Neural cell (in vitro differentiated cells): ENCODE results near the gene EFS. TPM values are rescaled to one million over a fixed set of nuclear protein-coding genes. Genes with fewer than 3 reads are reported as not detected.
"Not testable (repeated sequence)": the region's sequence is repeated elsewhere in the genome, so short reads cannot be mapped to it uniquely, and the experiment has no call there.

Experiments
- H2AFZ ChIP-seq: fragments of 200-600, 300-800 bp; sonication (generic), shearing (Covaris generic); 2 replicates; pipeline ENCODE4 v1.6.0; 2014; ENCODE audit warnings: low read depth, mild to moderate bottlenecking, antibody characterized with exemption, low read length, moderate library complexity
- H3F3A ChIP-seq: fragments of 200-600 bp; shearing (Covaris generic); 2 replicates; pipeline ENCODE4 v1.6.1; 2016; ENCODE audit warnings: mild to moderate bottlenecking, moderate library complexity, mixed read lengths, antibody characterized with exemption, low read length; ENCODE audit not compliant: insufficient read depth, poor library complexity, severe bottlenecking
- H3K27ac ChIP-seq: fragments of 200-600, 300-800 bp; sonication (generic), shearing (Covaris generic); 2 replicates; pipeline ENCODE4 v1.5.1; 2014; ENCODE audit warnings: mild to moderate bottlenecking, low read length, moderate library complexity
- H3K27me3 ChIP-seq: fragments of 300-800, 200-600 bp; sonication (generic), shearing (Covaris generic); 2 replicates; pipeline ENCODE4 v1.6.0; 2014; ENCODE audit warnings: mild to moderate bottlenecking, low read depth, low read length, moderate library complexity; ENCODE audit not compliant: insufficient read depth
- H3K36me3 ChIP-seq: fragments of 300-800, 200-600 bp; sonication (generic), shearing (Covaris generic); 2 replicates; pipeline ENCODE4 v1.5.1; 2014; ENCODE audit warnings: mild to moderate bottlenecking, antibody characterized with exemption, low read length, moderate library complexity; ENCODE audit not compliant: insufficient read depth
- H3K4me2 ChIP-seq: fragments of 300-800, 200-600 bp; sonication (generic), shearing (Covaris generic); 2 replicates; pipeline ENCODE4 v1.6.0; 2014; ENCODE audit warnings: mild to moderate bottlenecking, low read length
- H3K4me3 ChIP-seq: fragments of 300-800, 200-600 bp; sonication (generic), shearing (Covaris generic); 2 replicates; pipeline ENCODE4 v1.5.1; 2014; ENCODE audit warnings: mild to moderate bottlenecking, low read length, moderate library complexity
- H3K79me2 ChIP-seq: fragments of 200-600 bp; shearing (Covaris generic); replicated peaks from 2 replicates; pipeline ENCODE4 v1.6.0; 2014; ENCODE audit warnings: mild to moderate bottlenecking, low read length, moderate library complexity; ENCODE audit not compliant: insufficient read depth
- H3K9ac ChIP-seq: fragments of 300-800, 200-600 bp; sonication (generic), shearing (Covaris generic); 2 replicates; pipeline ENCODE4 v1.6.1; 2016; ENCODE audit warnings: mild to moderate bottlenecking, low read length, mixed read lengths
- H3K9me2 ChIP-seq: fragments of 200-600 bp; shearing (Covaris generic); 2 replicates; pipeline ENCODE4 v1.6.1; 2016; ENCODE audit warnings: mild to moderate bottlenecking, low read length, mixed read lengths; ENCODE audit not compliant: insufficient read depth
- H3K9me3 ChIP-seq: fragments of 200-600, 300-800 bp; sonication (generic), shearing (Covaris generic); 2 replicates; pipeline ENCODE4 v1.6.1; 2016; ENCODE audit warnings: mild to moderate bottlenecking, mixed run types, low read length, moderate library complexity, mixed read lengths
- H4K20me1 ChIP-seq: fragments of 200-600 bp; shearing (Covaris generic); 2 replicates; pipeline ENCODE4 v1.6.1; 2016; ENCODE audit warnings: mild to moderate bottlenecking, mixed run types; ENCODE audit not compliant: insufficient read depth
- CTCF ChIP-seq: fragments of 450-650 bp; IDR thresholded peaks from 2 replicates; pipeline ENCODE4 v1.5.1; 2014; ENCODE audit warnings: antibody characterized with exemption, mild to moderate bottlenecking, moderate library complexity; ENCODE audit not compliant: poor library complexity, severe bottlenecking
- EP300 ChIP-seq: fragments of 450-650 bp; conservative IDR thresholded peaks from 2 replicates; pipeline ENCODE4 v1.6.1; 2014; ENCODE audit warnings: antibody characterized with exemption, mild to moderate bottlenecking, moderate library complexity; ENCODE audit not compliant: poor library complexity, severe bottlenecking
- EZH2 ChIP-seq: fragments of 200-600, 300-800 bp; shearing (Covaris generic), sonication (generic); IDR thresholded peaks from 2 replicates; pipeline ENCODE4 v1.6.1; 2014; ENCODE audit warnings: antibody characterized with exemption, low read length, borderline replicate concordance, mild to moderate bottlenecking; ENCODE audit not compliant: insufficient read depth, poor library complexity, severe bottlenecking
- MXI1 ChIP-seq: fragments of 450-650 bp; conservative IDR thresholded peaks from 2 replicates; pipeline ENCODE4 v1.6.1; 2014; ENCODE audit warnings: antibody characterized with exemption, mild to moderate bottlenecking; ENCODE audit not compliant: poor library complexity, severe bottlenecking
- POLR2AphosphoS5 ChIP-seq: IDR thresholded peaks from 2 replicates; pipeline ENCODE4 v1.6.1; 2012
- RAD21 ChIP-seq: fragments of 450-650 bp; conservative IDR thresholded peaks from 2 replicates; pipeline ENCODE4 v1.6.1; 2014; ENCODE audit warnings: antibody characterized with exemption, mild to moderate bottlenecking, moderate library complexity
- REST ChIP-seq: IDR thresholded peaks from 2 replicates; pipeline ENCODE4 v1.6.1; 2012; ENCODE audit warnings: borderline replicate concordance
- SMC3 ChIP-seq: fragments of 450-650 bp; conservative IDR thresholded peaks from 2 replicates; pipeline ENCODE4 v1.6.1; 2014; ENCODE audit warnings: antibody characterized with exemption, mild to moderate bottlenecking, moderate library complexity; ENCODE audit not compliant: poor library complexity
- TAF1 ChIP-seq: IDR thresholded peaks from 2 replicates; pipeline ENCODE4 v1.6.1; 2012; ENCODE audit warnings: low read depth
- polyA plus RNA-seq: library from polyadenylated mRNA; depleted of rRNA; stranded (reverse); fragments of >200 nt; gene quantifications from 2 replicates; pipeline ENCODE4 v1.2.3, GENCODE V29; 2014

The EFS gene
- polyA plus RNA-seq, 1 donor from 2014 or later = 0.48 TPM

GRCh38 chr14:23396126-23396525, 31.2 kb upstream of the EFS start:
- no peak overlapping the region for H2AFZ ChIP-seq
- no peak overlapping the region for H3K4me3 ChIP-seq
- TF ChIP-seq EZH2 (no peak), POLR2AphosphoS5 (no peak), EP300 (no peak), REST (no peak), MXI1 (no peak), TAF1 (no peak), RAD21 (no peak), SMC3 (no peak), CTCF (no peak)
- H3K27me3 ChIP-seq = no peaks in the 10 kb centered on the region
- H4K20me1 ChIP-seq = no peaks in the 10 kb centered on the region
- no peaks in the 10 kb centered on the region for H3K9me3 ChIP-seq
- no peak overlapping the region for H3K4me2 ChIP-seq
- H3K9ac ChIP-seq = no peak overlapping the region
- H3K79me2 ChIP-seq = no peaks in the 10 kb centered on the region
- no peaks in the 10 kb centered on the region for H3F3A ChIP-seq
- H3K36me3 ChIP-seq = no peaks in the 10 kb centered on the region
- no peaks in the 10 kb centered on the region for H3K9me2 ChIP-seq
- no peak overlapping the region for H3K27ac ChIP-seq

GRCh38 chr14:23392613-23393012, 27.6 kb upstream of the EFS start:
- no peak overlapping the region for H2AFZ ChIP-seq
- H3K27me3 ChIP-seq = no peaks in the 10 kb centered on the region
- H3K27ac ChIP-seq = no peak overlapping the region
- H4K20me1 ChIP-seq = no peaks in the 10 kb centered on the region
- no peak overlapping the region for H3K4me2 ChIP-seq
- H3K9me2 ChIP-seq = no peaks in the 10 kb centered on the region
- no peak overlapping the region for H3K9ac ChIP-seq
- no peaks in the 10 kb centered on the region for H3K36me3 ChIP-seq
- no peaks in the 10 kb centered on the region for H3F3A ChIP-seq
- TF ChIP-seq EP300 (no peak), MXI1 (no peak), EZH2 (no peak), CTCF (no peak), REST (no peak), TAF1 (no peak), SMC3 (no peak), RAD21 (no peak), POLR2AphosphoS5 (no peak)
- H3K9me3 ChIP-seq = no peaks in the 10 kb centered on the region
- no peak overlapping the region for H3K4me3 ChIP-seq
- no peaks in the 10 kb centered on the region for H3K79me2 ChIP-seq

GRCh38 chr14:23389871-23390270, 24.9 kb upstream of the EFS start:
- H3K27me3 ChIP-seq, H3K36me3 ChIP-seq, H3K9ac ChIP-seq, H3K9me2 ChIP-seq, H3K9me3 ChIP-seq, H3K27ac ChIP-seq, H4K20me1 ChIP-seq, H3K79me2 ChIP-seq, H2AFZ ChIP-seq, H3K4me3 ChIP-seq, H3F3A ChIP-seq, H3K4me2 ChIP-seq: not testable (repeated sequence)
